Breast epithelium (tissue), 4 donors: ENCODE data around the gene NLGN2. TPM values are rescaled to one million over a fixed set of nuclear protein-coding genes. Genes with fewer than 3 reads are reported as not detected.

ENCODE experiments used
- DNase-seq, 2 donors: peaks; one replicate each; pipeline ENCODE4 v3.0.0-alpha.2; 2019; ENCODE audit warnings: low spot score in 2 of 2
- H3K27ac ChIP-seq, 2 donors: fragments of 200-600 bp; sonication (generic) in 1 of 2; one replicate each; pipeline ENCODE4 v1.5.1; 2016 to 2019; ENCODE audit warnings: mild to moderate bottlenecking in 1 of 2
- H3K27me3 ChIP-seq, 2 donors: fragments of 200-600 bp; sonication (generic) in 1 of 2; one replicate each; pipeline versions ENCODE4 v1.5.1 to v1.6.0; 2017 to 2019; ENCODE audit warnings: control low read depth in 1 of 2, mild to moderate bottlenecking in 1 of 2
- H3K36me3 ChIP-seq: fragments of 200-600 bp; one replicate; pipeline ENCODE4 v1.5.1; 2019
- H3K4me1 ChIP-seq, 2 donors: fragments of 200-600 bp; sonication (generic); one replicate each; pipeline ENCODE4 v1.5.1; 2016 to 2019; ENCODE audit warnings: control low read depth in 1 of 2
- H3K4me3 ChIP-seq, 3 donors: fragments of 200-600 bp; sonication (generic); 1 replicate in 2 of 3; 2 replicates in 1 of 3; pipeline ENCODE4 v1.5.1; 2016 to 2019; ENCODE audit warnings: mild to moderate bottlenecking in 3 of 3, moderate library complexity in 2 of 3
- H3K9me3 ChIP-seq, 2 donors: fragments of 200-600 bp; sonication (generic) in 1 of 2; one replicate each; pipeline ENCODE4 v1.5.1; 2016 to 2019; ENCODE audit warnings: control low read depth in 1 of 2
- POLR2A ChIP-seq: fragments of 450-650 bp; IDR thresholded peaks from one replicate; pipeline ENCODE4 v1.6.1; 2016; ENCODE audit warnings: antibody characterized with exemption, mild to moderate bottlenecking, moderate library complexity
- POLR2AphosphoS5 ChIP-seq, 3 donors: sonication (generic); formaldehyde crosslinking; IDR thresholded peaks; one replicate each; pipeline ENCODE4 v1.6.1; 2017; ENCODE audit warnings: antibody characterized with exemption in 3 of 3
- intact Hi-C: fragments of 100-400 bp; cut with DNase I; formaldehyde crosslinking; loops from one replicate; pipeline ENCODE4 v1.15.1; 2023; ENCODE audit warnings: low total_unique reads
- total RNA-seq, 3 donors: library from RNA; depleted of rRNA; stranded (reverse); fragments of >200 nt; gene quantifications; one replicate each; pipeline ENCODE4 v1.1.0, GENCODE V29; 2016
- TF ChIP-seq, protein P1 (sequence below), 3 donors: fragments of 450-650 bp; IDR thresholded peaks; one replicate each; pipeline ENCODE4 v1.5.1; 2016 to 2017; ENCODE audit warnings: antibody characterized with exemption in 3 of 3, mild to moderate bottlenecking in 3 of 3, moderate library complexity in 3 of 3

The NLGN2 gene
- total RNA-seq, 3 donors from 2014 or later, result 6.7 to 13.1 (median 8.3) TPM

DNA sequence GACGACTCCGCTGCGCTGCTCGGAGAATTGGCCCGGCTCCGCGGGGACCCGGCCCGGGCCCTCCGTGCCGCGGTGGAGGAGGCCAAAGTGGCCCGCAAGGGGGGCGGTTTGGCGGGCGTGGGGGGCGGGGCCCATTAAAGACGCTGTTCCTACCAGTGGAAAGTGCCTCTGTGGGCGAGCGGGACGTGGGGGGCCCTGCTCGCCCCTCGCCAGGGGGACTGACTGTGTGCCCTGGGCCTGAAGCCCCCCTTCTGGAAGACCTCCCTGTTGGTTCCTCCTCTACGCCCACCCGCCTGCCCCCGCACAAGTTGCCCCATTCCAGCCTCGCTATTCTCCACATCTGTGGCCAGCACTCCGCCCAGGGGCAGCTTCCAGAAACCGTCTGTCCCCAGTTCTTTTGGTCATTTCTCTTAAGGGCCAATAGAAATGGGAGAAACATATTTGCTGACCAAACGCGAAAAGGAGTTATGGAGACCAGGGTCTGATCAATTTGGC, 29.8 kb downstream of the NLGN2 start:
- H3K27ac ChIP-seq, result peak overlapping the region; percentile 91 to 93
- intact Hi-C loops, result loop anchor here (10.0 kb wide), 2 partner anchors 47 to 83 kb away; partner anchors contain the start of genes KCTD11, POLR2A, SLC35G6 and TMEM95
- no peak for DNase-seq
- no peak for TF ChIP-seq POLR2AphosphoS5 (IDR thresholded peaks at IDR 0.05)
- no peaks in the 10 kb centered on the region for H3K36me3 ChIP-seq
- no peaks in the 10 kb centered on the region for H3K9me3 ChIP-seq
- H3K27me3 ChIP-seq, result no peaks in the 10 kb centered on the region
- H3K4me3 ChIP-seq, result peak overlapping the region; percentile 26 to 81 (median 62)
- H3K4me1 ChIP-seq, result peaks cover 8 to 21% of the 10 kb centered on the region in 2 donors

DNA sequence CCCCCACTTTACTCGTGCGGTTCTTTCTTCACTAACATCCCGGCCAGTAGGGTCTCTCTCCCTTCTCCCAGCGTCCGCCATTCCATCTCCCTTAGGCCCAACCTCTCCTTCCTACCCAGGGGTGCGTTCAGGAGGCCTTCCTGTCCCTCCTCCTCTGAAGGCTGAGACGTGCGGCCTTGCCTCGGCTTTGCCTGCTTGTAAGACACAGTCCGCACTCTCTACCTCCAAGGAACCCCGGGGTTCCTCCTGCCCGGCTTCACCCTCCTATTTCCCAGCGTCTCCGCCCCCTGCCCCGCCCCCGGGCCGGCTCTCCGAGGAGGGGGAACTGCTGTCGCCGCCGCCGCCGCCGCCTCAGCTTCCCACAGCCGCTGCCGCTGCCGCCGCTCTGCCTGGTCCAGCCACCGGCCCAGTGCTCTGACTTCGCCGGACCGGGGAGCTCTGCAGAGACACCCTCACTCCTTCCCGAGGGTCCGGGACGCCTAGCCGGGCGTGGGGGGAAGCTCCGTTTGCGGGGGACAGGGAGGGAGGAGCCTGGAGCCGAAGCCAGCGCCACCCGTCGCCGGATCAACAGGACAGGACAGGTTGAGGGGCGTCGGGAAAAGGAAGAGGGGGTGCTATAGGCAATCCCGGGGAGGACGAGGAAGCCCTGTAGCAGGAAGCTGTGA, 30.4 kb downstream of the NLGN2 start:
- peak; percentile 73 to 74 for DNase-seq
- intact Hi-C loops, result loop anchor here (10.0 kb wide), 2 partner anchors 47 to 83 kb away; partner anchors contain the start of genes KCTD11, POLR2A, SLC35G6 and TMEM95
- Histone ChIP-seq H3K27me3 (no peaks in the 10 kb centered on the region), H3K27ac (peak overlapping the region; percentile 91 to 93), H3K4me3 (peak overlapping the region; percentile 36 to 81 (median 62)), H3K9me3 (no peaks in the 10 kb centered on the region), H3K36me3 (no peaks in the 10 kb centered on the region), H3K4me1 (peaks cover 8 to 21% of the 10 kb centered on the region in 2 donors)
- TF ChIP-seq POLR2AphosphoS5 (IDR thresholded peaks at IDR 0.05), result peak in 1 of 3 donors; percentile 37
- TF ChIP-seq, protein P1, sequence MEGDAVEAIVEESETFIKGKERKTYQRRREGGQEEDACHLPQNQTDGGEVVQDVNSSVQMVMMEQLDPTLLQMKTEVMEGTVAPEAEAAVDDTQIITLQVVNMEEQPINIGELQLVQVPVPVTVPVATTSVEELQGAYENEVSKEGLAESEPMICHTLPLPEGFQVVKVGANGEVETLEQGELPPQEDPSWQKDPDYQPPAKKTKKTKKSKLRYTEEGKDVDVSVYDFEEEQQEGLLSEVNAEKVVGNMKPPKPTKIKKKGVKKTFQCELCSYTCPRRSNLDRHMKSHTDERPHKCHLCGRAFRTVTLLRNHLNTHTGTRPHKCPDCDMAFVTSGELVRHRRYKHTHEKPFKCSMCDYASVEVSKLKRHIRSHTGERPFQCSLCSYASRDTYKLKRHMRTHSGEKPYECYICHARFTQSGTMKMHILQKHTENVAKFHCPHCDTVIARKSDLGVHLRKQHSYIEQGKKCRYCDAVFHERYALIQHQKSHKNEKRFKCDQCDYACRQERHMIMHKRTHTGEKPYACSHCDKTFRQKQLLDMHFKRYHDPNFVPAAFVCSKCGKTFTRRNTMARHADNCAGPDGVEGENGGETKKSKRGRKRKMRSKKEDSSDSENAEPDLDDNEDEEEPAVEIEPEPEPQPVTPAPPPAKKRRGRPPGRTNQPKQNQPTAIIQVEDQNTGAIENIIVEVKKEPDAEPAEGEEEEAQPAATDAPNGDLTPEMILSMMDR (IDR thresholded peaks at IDR 0.05), result no peak

DNA sequence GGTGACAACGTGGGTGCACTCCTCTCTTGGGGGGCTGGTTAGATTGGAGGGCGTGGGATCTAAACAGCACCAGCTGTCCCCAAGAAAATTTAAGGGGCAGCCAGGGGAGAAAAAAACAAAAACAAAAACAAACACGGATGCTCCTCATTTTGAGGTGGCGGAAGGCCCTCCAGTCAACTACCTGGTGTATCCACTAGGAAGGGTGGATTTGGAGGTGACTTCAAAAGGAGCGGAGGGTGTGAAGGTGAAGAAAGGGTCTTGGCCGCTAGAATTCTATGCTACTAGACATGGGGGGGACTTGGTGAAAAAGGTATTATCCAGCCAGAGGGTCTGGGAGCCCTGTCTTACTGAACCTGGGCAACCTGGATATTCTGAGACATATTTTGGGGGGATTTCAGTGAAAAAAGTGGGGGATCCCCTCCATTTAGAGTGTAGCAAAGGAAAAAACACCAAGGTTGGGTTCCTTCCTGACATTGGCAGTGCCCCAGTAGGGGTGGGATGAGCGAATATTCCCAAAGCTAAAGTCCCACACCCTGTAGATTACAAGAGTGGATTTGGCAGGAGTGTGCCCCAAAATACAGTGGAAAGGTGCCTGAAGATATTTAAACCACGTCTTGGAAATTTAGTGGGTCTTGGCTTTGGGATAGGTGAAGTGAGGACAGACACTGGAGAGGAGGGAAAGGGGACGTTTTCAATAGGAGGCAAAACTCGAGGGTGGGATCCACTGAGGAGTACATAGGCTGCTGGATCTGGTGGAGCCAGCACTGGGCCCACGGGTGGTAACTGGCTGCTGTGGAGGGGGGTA, 31.2 kb downstream of the NLGN2 start:
- Histone ChIP-seq H3K27ac (peak overlapping the region in 1 of 2 donors; percentile 91), H3K27me3 (no peaks in the 10 kb centered on the region), H3K36me3 (no peaks in the 10 kb centered on the region), H3K9me3 (no peaks in the 10 kb centered on the region), H3K4me3 (peak overlapping the region; percentile 36 to 81 (median 62)), H3K4me1 (peaks cover 8 to 21% of the 10 kb centered on the region in 2 donors)
- TF ChIP-seq, protein P1 (IDR thresholded peaks at IDR 0.05), result no peak
- no peak for TF ChIP-seq POLR2A
- TF ChIP-seq POLR2AphosphoS5 (IDR thresholded peaks at IDR 0.05), result no peak
- intact Hi-C loops, result loop anchor here (10.0 kb wide), 2 partner anchors 46 to 84 kb away; partner anchors contain the start of genes KCTD11, POLR2A, SLC35G6 and TMEM95
- DNase-seq, result no peak

DNA sequence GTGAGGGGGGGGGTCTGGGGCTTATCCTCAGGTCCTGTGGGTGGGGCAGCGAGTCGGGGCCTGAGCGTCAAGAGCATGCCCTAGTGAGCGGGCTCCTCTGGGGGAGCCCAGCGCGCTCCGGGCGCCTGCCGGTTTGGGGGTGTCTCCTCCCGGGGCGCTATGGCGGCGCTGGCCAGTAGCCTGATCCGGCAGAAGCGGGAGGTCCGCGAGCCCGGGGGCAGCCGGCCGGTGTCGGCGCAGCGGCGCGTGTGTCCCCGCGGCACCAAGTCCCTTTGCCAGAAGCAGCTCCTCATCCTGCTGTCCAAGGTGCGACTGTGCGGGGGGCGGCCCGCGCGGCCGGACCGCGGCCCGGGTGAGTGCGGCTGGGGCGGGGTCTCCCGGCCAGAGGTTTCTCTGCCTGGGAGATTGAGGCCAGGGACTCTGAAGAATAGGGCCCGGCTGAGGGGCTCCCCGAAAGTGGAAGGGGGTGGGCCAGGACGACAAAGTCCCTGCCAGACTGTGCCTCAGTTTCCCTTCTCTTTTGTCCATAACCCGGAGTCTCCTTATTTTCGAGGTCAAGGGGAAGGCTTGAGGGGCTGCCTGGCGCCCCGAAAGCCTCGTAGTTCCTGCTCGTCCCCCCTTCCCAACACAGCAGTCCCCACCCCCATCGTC, 31.9 kb downstream of the NLGN2 start, which contains the start of gene FGF11:
Gene FGF11, plus strand, starts transcription at position 51 of the 651 bp plus-strand sequence. Its CDS starts 109 bp downstream, at position 160.
- DNase-seq, result no peak
- H3K27ac ChIP-seq, result peak within 1 kb of the TSS; percentile 91 to 93
- intact Hi-C loops, result loop anchor here (10.0 kb wide), 2 partner anchors 45 to 85 kb away; partner anchors contain the start of genes KCTD11, POLR2A, SLC35G6 and TMEM95
- H3K9me3 ChIP-seq, result no peaks in the 10 kb centered on the region
- no peaks in the 10 kb centered on the region for H3K27me3 ChIP-seq
- TF ChIP-seq POLR2AphosphoS5 (IDR thresholded peaks at IDR 0.05) (no peak), POLR2A (no peak)
- TF ChIP-seq, protein P1 (IDR thresholded peaks at IDR 0.05), result no peak
- no peaks in the 10 kb centered on the region for H3K36me3 ChIP-seq
- H3K4me1 ChIP-seq, result peaks cover 8 to 21% of the 10 kb centered on the region in 2 donors
- peak within 1 kb of the TSS; percentile 38 to 81 (median 62) for H3K4me3 ChIP-seq
